CMK (cell line): ENCODE data around the gene NTN5.

ENCODE experiments used
- DNase-seq: peaks from one replicate; pipeline ENCODE4 v3.0.0-alpha.2; 2010; ENCODE audit warnings: low read depth

Gene NTN5

DNA sequence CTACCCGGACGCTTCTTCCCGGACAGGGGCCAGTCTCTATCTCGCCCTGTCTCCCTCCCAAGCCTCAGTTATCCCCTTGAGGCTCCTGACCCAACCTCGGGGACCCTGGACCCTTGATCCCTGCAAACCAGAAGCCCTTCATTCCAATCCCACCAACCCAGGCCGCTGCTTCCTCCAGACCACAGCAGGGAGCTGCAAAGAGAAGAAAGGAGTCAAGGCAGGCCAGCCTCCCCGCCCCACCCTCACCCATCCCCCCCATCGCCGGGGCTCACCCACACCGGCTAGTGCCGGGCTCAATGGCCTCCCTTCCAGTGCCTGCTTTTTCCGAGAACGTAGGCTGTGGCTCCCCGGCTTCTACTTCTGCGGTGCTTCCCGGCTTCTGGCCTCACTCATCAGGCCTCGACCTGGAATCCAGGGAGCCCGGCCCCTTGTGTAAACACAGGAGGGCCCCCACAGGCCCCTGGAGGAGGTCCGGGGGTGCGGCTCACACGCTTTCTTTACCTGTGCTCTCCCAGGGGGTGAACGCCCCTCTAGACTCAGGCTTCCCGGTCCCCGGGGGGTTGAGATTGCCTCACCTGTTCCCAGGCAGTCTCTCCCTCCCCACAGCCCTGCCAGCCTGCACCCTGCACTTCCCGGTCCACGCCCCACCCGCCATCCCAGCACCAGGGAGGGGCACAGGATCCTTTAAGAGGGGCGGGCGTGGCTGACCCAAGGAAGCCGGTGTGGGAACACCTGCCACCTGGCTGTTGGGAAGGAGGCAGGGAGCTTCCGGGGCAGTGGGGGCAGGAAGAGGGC, 58.2 kb downstream of the NTN5 start, which contains the start of gene FAM83E:
Gene FAM83E, minus strand, starts transcription at position 641 of the 795 bp plus-strand sequence. CDS start 1,704 bp downstream, outside the sequence.
- no peak for DNase-seq

DNA sequence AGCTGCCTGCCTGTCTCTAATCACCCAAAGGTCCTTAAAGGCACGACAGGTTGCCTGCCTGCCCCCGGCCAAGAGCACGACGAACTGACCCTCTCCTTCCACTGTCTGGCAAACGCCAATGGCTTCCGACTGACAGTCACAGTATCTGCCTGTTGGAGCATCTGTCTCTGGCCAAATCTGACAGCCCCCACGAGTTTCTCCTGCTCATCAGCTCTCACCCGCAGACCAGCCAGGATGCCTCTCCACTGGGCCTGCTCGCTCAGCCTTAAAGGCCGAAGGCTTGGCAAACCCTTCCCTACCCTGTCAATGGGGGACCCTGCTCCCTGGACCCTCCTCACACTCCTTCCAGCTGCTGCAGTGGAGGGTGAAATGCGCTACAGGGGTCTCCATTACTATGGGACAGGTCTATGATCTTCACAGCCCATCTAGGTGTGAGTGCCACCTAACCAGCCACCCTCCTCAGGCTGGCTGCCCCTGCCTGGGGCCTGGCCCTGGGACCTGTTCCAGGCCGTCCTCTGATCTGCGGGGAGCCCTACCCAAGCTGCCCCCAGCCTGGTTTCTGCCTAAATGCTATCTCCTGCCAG, 58.9 kb downstream of the NTN5 start:
- DNase-seq, result no peak

DNA sequence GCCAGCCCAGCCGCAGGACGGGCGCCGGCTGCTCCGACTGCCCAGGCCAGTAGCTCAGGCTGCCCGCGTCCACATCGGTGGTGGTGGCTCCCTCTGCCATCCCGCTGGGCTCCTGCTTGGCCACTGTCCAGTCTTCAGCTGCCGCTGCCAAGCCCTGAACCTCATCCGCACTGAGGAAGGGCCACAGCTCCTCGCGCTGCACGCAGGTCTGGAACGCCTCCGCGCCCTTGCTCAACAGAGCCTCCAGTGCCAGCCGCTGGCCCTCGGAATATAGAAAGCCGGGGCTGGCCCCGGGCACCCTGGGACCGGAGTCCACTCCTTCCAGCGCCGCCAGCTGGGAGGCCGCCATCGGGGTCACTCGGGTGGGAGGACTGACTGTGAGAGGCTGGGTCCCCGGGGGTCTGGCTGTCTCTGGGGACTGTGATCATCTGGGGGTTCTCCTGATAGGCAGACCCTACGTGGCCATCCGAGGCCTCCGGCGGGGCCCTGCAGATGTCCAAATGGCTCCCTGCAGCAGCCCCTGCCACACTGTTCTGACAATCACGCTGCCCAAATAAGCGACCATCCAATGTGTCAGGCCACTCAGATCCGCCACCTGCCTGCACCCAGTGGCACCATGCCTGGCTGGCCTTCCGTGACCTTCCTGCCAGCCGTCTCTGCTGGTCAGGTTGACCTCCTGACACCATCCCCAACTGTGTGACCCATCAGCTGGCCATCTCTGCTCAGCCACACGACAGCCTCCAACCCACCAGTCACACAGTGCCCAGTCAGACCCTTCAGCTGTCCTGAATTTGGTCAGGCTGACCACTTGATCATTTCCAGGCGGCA, 59.6 kb downstream of the NTN5 start:
- no peak for DNase-seq

DNA sequence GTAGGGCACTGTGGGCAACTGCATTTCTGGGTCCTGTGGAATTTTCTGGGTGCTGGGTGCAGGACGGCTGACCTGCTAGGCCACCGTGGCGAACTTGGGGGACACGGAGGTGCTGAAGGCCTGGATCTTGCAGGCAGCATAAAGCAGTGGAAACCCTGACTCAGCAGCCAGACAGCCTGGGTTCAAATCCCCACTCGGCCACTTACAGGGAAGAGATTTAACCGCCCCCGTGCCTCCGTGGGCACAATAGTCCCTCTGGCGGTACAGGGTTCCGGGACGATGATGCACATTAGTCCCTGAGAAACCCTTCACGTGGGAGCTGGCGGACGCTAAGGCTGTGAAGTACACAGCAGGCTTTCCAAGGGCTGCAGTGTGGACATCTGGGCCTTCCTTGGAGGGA, 60.9 kb downstream of the NTN5 start:
- no peak for DNase-seq
